ENCODE results near the gene ASB3.
"Not testable (repeated sequence)": the region's sequence is repeated elsewhere in the genome, so short reads cannot be mapped to it uniquely, and the experiment has no call there.

ASB3 gene

GRCh38 chr2:53786352-53786704 lies 425 bp downstream of the ASB3 start:
- no peak for DNase-seq

- no peak for DNase-seq
Measured at GRCh38 chr2:53785366-53785765, 1.4 kb downstream of the ASB3 start.

- DNase-seq = no peak
Measured at GRCh38 chr2:53784436-53784835, 2.3 kb downstream of the ASB3 start.

GRCh38 chr2:53782676-53783075 lies 4.1 kb downstream of the ASB3 start:
- peak; percentile 54 for DNase-seq

GRCh38 chr2:53780056-53780455 lies 6.7 kb downstream of the ASB3 start:
- no peak for DNase-seq

- peak; percentile 70 for DNase-seq
Measured at GRCh38 chr2:53778536-53779162, 8.1 kb downstream of the ASB3 start.

GRCh38 chr2:53777134-53777533 lies 9.6 kb downstream of the ASB3 start:
- peak; percentile 78 for DNase-seq

- DNase-seq = no peak
Measured at GRCh38 chr2:53770264-53770663, 16.5 kb downstream of the ASB3 start.

- no peak for DNase-seq
Measured at GRCh38 chr2:53769318-53769945, 17.3 kb downstream of the ASB3 start.

GRCh38 chr2:53768242-53768542 lies 18.6 kb downstream of the ASB3 start:
- peak; percentile 33 for DNase-seq

- peak; percentile 76 for DNase-seq
Measured at GRCh38 chr2:53767405-53768241, 19.1 kb downstream of the ASB3 start, which contains the start of gene CHAC2. TSS of gene CHAC2 (plus strand) at chr2:53767804. CDS start at chr2:53767887, 83 bp downstream.

GRCh38 chr2:53765767-53766166 lies 21.0 kb downstream of the ASB3 start:
- no peak for DNase-seq

GRCh38 chr2:53757206-53757605 lies 29.5 kb downstream of the ASB3 start:
- DNase-seq = not testable (repeated sequence)

GRCh38 chr2:53756644-53757043 lies 30.1 kb downstream of the ASB3 start:
- DNase-seq = no peak

GRCh38 chr2:53755121-53755520 lies 31.6 kb downstream of the ASB3 start:
- DNase-seq = no peak

- DNase-seq = no peak
Measured at GRCh38 chr2:53753041-53753440, 33.7 kb downstream of the ASB3 start.

- DNase-seq = no peak
Measured at GRCh38 chr2:53752385-53752784, 34.4 kb downstream of the ASB3 start.

- no peak for DNase-seq
Measured at GRCh38 chr2:53751728-53752127, 35.0 kb downstream of the ASB3 start.

- DNase-seq = no peak
Measured at GRCh38 chr2:53750041-53750768, 36.5 kb downstream of the ASB3 start.

GRCh38 chr2:53744395-53745065 lies 42.2 kb downstream of the ASB3 start:
- no peak for DNase-seq

- DNase-seq = peak; percentile 31
Measured at GRCh38 chr2:53740170-53740569, 46.6 kb downstream of the ASB3 start.

GRCh38 chr2:53739032-53739431 lies 47.7 kb downstream of the ASB3 start:
- DNase-seq = peak; percentile 27

- no peak for DNase-seq
Measured at GRCh38 chr2:53737091-53737490, 49.7 kb downstream of the ASB3 start.
